H1 (cell line): ENCODE results near the gene IGLL1. TPM values are rescaled to one million over a fixed set of nuclear protein-coding genes. Genes with fewer than 3 reads are reported as not detected.

Experiments used
- SP1 ChIP-seq: IDR thresholded peaks from 2 replicates; pipeline ENCODE4 v1.6.1; 2011; ENCODE audit warnings: low read depth, low read length
- polyA plus RNA-seq, 7 experiments: library from polyadenylated mRNA; depleted of rRNA in 3 of 7; stranded (reverse) in 5 of 7; unstranded in 2 of 7; fragments of >200 nt in 5 of 7; fragments of 200-250 nt in 2 of 7; gene quantifications; 1 replicate in 5 of 7; 2 replicates in 1 of 7; 4 replicates in 1 of 7; pipeline versions ENCODE4 v1.2.1 to v1.2.3, GENCODE V29; 2011 to 2013; ENCODE audit warnings: missing spikeins in 2 of 7, mixed read lengths in 2 of 7
- total RNA-seq: library from RNA; stranded (reverse); fragmentation: NEBNext Ultra II Directional; extraction: Animal tissue kit (Norgen Biotek cat#: 25700); gene quantifications from 2 replicates; pipeline ENCODE4 v1.2.1, GENCODE V29; 2021

The IGLL1 gene
- total and polyA plus RNA-seq, 2 of the 8 experiments (the other 6 are each of a cell fraction or from before 2014, with no cell fraction given): not detected

GRCh38 chr22:23537416-23537815 is 42.7 kb downstream of the IGLL1 start (continued):
- TF ChIP-seq SP1: no peak
